OCI-LY3 (cell line): ENCODE data around the gene ASPRV1.

Experiments
- CTCF ChIP-seq: fragments of 200-600, 300-600 bp; sonication (generic); IDR thresholded peaks from 2 replicates; pipeline ENCODE4 v1.5.1; 2014; ENCODE audit warnings: antibody characterized with exemption, low read length, low read depth
- EZH2phosphoT487 ChIP-seq: fragments of 200-600 bp; shearing (Covaris generic); IDR thresholded peaks from 2 replicates; pipeline ENCODE4 v1.6.1; 2018; ENCODE audit warnings: antibody characterized with exemption, mixed run types, low read depth

GRCh38 chr2:69977906-69978482, 16.6 kb upstream of the ASPRV1 start:
- TF ChIP-seq CTCF (no peak), EZH2phosphoT487 (no peak)
